Posterior cingulate gyrus (tissue), 11 donors: Measurements from ENCODE around the gene SHANK1.
"Not testable (repeated sequence)": the region's sequence is repeated elsewhere in the genome, so short reads cannot be mapped to it uniquely, and the experiment has no call there.

ENCODE experiments used
- DNase-seq, 10 donors: peaks; one replicate each; pipeline versions ENCODE4 v3.0.0 to v3.0.0-alpha.2; 2020 to 2021; ENCODE audit warnings: mixed read lengths in 3 of 10
- intact Hi-C: fragments of 100-400 bp; cut with DNase I; formaldehyde crosslinking; loops from one replicate; pipeline ENCODE4 v1.15.1; 2023

SHANK1 gene

DNA sequence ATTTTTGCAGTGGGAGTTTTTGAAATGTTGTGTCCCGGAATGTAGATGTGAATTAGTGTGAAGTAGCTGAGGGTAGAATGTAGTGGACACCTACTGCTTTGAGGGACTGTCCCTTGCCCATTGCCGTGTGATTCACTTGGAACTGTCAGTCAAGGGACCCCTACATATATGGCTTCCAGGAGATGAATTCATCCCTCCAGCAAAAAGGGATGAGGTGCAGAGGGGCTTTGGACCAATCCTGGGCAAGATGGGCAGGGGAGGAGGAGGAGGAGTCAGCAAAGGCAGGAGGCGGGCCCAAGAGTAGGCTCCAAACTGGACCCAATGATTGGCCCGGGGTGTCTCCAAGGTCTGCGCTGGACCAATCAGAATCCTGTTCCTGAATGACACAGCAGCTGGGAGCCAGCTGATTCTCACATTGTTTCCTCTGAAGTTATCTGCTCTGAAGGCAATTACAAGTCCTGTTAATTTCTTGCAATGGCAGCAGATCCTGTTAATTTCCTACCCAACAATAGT is 99.2 kb downstream of the SHANK1 start:
- intact Hi-C loops, DNase-seq: not testable (repeated sequence)

DNA sequence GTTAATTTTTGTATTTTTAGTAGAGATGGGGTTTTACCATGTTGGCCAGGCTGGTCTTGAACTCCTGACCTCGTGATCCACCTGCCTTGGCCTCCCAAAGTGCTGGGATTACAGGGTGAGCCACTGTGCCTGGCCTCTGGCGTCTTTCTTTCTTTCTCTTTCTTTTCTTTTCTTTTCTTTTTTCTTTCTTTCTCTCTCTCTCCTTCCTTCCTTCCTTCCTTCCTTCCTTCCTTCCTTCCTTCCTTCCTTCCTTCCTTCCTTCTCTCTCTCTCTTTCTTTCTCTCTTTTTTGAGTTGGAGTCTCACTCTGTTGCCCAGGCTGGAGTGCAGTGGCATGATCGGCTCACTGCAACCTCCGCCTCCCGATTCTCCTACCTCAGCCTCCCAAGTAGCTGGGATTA is 100.4 kb downstream of the SHANK1 start:
- DNase-seq, intact Hi-C loops: not testable (repeated sequence)

DNA sequence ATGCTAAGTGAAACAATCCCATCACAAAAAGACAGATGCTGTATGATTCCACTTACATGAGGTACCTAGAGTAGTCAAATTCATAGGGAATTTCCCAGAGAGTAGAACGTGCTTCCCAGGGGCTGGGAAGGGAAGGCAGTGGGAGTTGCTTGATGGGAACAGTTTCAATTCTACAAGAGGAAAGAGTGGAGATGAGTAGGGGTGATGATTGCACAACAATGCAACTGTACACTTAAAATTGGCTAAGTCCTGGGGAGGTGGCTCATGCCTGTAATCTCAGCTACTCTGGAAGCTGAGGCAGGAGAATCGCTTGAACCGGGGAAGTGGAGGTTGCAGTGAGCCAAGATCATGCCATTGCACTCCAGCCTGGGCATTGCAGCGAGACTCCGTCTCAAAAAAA is 101.2 kb downstream of the SHANK1 start:
- intact Hi-C loops, DNase-seq: not testable (repeated sequence)

DNA sequence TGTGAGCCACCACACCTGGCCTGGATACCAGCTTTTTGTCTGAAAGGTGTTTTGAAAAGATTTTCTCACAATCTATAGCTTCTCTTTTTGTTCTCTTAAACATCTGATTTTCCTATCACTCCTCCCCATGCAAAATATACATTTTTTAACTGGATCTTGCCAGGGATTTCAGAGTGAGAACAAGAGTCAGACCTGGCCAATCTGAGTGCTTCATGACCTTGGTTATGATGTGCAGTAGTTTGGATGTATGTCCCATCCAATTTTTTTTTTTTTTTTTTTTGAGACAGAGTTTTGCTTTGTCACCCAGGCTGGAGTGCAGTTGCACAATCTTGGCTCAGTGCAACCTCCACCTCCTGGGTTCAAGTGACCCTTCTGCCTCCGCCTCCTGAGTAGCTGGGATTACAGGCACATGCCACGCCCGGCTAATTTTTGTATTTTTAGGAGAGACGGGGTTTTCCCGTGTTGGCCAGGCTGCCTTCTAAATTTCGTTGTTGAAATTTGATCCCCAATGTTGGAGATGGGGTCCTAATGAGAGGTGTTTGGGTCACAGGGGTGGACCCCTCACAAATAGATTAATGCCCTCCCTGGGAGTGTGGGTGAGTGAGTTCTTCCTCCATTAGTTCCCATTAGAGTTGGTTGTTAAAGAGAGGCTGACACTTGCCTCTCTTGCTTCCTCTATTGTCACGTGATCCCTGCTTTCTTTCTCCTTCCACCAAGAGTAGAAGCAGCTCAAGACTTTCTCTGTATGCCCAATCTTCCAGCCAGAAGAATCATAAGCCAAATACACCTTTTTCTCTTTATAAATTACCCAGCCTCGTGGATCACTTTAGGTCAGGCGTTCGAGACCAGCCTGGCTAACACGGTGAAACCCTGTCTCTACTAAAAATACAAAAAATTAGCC is 106.8 kb downstream of the SHANK1 start:
- DNase-seq, intact Hi-C loops: not testable (repeated sequence)
